GM18499 (cell line): ENCODE measurements around the gene RBM28.

ENCODE experiments used
- ATAC-seq: cut with Tn5 transposase; IDR thresholded peaks from one replicate; pipeline ENCODE4 v1.9.1; 2021; ENCODE audit warnings: moderate number of reproducible peaks; ENCODE audit not compliant: insufficient read depth, unreplicated experiment

Gene RBM28

DNA sequence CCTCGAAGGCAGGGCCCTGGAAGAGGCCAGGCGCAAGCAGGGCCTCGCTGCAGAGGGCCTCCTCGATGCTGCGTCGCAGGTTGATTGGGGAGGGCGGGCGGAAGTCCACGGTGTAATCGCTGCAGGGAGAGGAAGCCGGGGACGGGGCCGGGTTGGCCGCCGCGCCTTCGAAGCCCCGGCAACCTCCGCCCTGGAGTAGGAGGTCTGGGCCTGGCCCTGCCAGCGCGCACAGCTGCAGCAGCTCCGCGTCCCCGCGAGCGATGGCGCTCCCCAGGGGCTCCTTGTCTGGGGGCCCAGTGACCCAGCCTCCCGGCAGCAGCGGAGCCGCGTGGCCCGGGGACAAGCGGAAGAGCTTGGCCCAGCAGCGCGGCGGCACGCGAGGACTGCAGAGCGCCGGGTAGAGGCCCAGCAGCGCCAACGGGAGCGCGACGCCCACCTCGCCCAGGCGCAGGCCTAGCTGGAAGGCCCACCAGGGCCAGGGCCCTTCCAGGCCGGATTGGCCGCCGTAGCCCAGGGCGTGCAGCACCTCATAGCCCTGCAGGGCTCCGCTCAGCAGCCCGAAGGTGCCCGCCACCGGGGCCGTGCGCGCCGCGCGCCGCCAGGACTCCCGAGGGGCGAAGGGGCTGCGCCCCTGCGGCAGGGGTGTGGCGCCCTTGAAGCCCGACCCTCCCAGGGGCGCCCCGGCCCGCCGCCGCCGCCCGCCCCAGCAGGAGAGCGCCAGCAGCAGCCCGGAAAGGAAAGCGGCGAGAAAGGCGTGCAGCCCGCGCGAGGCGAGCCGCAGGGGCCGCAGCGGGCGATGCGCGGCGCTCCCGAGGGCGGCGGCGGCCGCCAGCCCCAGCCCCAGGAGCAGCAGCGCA lies 7.8 kb upstream of the RBM28 start:
- ATAC-seq: no peak

DNA sequence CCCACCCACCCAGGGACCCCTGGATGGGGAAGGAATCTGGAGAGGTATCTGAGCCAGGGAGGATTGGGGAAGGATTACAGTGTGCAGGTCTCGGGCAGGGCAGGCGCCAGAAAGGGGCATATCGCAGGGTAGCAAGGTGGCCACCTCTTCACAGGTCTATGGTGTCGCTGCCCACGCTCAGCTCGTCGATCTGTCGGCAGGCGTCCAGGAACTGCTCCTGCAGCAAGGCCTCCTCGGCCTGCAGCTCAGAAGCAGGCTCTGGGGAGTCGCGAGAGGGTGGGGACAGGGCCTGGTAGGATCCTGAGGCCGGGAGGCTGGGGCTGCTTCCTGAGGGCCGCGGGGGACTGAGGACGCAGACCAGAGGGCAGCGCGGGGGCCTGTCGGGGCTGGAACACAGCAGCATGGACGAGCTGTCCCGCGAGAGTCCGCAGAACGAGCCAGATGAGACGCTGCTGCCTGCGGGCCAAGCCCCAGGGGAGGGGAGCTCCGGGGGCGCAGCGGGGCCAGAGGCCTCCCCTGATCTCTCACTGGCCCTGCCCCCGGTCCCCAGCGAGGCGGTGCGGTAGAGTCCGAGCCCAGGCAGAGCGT lies 7.1 kb upstream of the RBM28 start:
- no peak for ATAC-seq

DNA sequence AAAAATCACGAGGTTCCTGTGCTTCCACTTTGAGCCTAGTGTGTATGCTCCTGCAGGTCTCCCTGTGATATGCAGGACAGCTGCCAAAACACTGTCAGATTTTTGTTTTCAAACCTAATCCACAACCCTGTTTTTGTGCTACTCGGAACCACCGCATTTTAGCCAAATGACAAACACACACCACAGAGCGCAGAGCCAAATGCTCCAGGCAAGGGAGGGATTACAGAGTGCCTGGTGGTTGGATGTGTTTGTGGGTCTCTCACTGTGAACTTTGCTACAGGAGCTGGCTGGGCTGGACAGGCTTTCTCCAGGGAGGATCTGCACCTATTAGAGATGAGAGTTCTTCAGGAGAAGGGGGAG lies 5.7 kb upstream of the RBM28 start:
- no peak for ATAC-seq

DNA sequence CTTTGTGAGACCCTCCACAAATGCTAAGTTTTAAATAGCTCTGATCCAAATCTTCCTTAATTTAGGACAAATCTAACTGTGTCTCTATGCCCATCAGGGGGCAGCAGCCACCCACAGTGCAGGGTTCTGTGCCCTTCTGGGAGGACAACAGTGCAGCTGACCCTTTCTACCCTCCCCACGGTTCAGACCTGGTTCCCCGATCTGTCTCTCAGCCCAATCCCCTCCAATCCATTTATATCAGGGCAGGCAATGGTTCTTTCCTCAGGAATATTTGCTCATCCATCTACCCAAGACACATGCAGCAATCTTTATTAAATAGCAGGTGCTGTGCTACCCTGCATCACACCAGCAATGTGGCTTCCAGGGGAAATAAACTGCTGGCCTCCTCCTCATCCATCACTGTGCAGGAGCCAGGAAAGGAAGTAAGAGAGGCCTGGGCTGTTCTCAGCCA lies 4.0 kb upstream of the RBM28 start:
- no peak for ATAC-seq

DNA sequence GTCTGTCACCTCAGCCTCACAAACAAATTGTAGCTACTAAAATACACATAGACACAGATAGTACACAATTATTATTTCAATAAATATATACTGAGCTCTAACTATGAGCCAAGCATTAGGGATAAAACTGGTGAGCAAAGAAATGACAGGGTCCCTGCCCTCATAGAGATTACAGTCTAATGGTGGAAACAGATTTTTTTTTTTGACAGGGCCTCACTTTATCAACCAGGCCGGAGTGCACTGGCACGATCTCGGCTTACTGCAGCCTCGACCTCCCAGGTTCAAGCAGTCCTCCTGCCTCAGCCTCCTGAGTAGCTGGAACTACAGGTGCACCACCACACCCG lies 695 bp upstream of the RBM28 start:
- no peak for ATAC-seq

GRCh38 chr7:128341733-128342132 lies 2.0 kb downstream of the RBM28 start:
- no peak for ATAC-seq

DNA sequence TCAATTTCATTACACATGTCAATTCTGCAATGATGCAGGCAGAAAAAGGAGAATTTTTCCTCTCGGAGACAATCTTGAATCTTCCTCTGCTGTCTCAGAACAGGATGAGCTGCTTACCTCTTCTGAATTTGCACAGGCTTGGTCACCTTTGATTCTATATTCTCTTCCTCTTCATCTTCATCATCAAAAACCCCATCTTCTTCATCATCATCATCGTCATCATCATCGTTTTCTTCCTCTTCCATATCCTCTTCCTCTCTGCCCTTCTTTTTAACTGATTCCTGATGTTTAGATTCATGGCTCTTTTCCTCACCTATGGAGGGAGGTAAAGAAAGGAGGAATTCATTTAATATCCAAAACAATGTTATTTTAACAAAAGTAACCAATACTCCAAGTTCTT lies 8.0 kb downstream of the RBM28 start:
- ATAC-seq: no peak

- ATAC-seq: no peak
These were observed 19.4 kb downstream of the RBM28 start for GRCh38 chr7:128324368-128324680.

- ATAC-seq: no peak
These were observed 20.0 kb downstream of the RBM28 start for GRCh38 chr7:128323459-128324367.

DNA sequence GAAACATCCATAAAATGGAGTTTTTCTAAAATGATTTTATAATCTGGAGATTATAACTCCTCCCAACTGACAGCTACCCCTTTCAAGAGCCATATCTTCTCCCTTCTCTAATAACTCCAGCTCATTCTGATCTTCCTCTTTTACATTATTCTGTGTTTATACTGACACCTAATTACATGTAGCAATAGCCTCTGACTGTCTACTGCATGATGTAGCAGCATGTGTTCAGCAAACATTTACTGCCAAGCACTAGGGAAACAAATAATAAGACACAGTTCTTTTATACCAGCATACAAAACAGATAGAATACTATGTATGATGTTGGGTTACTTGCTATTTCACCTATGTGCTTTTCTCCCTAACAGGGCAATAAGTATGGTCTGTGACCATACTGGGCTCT lies 20.7 kb downstream of the RBM28 start:
- ATAC-seq: no peak

GRCh38 chr7:128322040-128322643 lies 21.6 kb downstream of the RBM28 start:
- no peak for ATAC-seq

DNA sequence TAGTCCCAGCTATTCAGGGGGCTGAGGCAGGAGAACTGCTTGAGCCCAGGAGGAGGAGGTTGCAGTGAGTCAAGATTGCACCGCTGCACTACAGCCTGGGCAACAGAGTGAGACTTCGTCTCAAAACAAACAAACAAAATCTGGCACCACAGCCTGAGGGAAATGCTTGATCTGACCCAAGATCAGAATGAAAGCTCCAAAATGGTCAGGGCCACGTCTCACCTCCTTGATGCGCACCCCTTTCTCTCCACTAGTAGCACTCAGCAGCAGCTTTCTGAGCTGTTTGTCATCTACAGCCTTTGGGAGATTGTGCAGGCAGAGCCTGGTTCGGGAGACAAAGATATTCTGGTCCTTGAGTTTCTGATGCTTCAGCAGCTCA lies 22.7 kb downstream of the RBM28 start:
- no peak for ATAC-seq

DNA sequence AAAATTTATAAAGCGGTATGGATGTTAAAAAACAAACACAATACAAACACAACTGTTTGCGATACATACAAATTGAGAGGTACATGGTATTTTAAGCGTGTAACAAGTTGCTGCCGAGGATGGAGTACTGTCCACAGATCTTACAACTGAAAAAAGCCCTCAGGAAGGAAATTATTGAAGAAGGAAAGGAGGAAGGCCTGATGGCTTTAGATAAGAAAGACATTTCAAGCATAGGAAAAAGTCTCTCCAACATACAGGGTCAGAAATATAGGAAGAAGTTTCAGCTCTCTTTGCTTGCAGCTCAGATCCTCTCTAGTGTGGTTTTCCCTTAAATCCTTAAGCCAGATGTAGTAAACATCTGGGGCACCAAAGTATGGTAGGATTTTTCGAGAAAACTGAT lies 25.0 kb downstream of the RBM28 start:
- no peak for ATAC-seq

DNA sequence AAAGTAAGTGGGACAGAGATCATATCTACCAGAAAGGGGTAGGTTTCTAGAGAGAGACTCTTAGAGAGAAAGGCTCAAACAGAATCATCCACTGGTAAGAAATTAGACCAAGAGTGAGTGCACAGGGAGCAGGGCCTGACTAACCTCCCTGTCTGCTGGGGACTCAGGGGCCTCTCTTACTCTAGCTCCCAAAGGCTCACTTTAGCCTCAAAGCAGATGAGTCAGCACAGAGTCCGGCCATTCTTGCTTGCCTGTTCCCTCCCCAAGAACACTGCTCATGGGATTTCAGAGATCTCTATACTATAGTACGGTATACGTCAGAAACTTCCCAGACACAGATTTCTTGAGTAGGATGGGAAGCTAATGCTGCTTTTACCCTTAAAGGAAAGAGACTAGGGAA lies 32.7 kb downstream of the RBM28 start:
- ATAC-seq: no peak

GRCh38 chr7:128310499-128310898 lies 33.2 kb downstream of the RBM28 start:
- ATAC-seq: no peak

DNA sequence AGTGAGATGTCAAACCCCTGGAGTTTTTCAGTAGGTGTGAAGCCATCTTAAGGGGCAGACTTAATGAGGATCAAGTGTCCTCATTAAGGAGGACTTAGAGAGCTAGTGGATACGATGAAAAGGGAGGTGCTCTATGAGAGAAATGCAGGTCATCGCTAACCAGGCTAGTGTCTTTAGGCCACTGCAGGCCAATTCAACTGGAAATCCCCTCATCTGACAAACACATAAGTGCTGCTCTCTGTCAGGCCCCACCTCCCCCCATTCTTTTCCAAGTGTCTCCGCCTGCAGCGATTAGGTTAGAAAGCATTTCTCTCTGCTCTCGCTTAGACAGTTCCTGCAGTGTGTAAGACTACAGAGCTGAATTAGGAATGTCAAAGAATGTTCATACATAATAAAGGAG lies 33.7 kb downstream of the RBM28 start:
- ATAC-seq: no peak

GRCh38 chr7:128309124-128309523 lies 34.6 kb downstream of the RBM28 start:
- no peak for ATAC-seq

DNA sequence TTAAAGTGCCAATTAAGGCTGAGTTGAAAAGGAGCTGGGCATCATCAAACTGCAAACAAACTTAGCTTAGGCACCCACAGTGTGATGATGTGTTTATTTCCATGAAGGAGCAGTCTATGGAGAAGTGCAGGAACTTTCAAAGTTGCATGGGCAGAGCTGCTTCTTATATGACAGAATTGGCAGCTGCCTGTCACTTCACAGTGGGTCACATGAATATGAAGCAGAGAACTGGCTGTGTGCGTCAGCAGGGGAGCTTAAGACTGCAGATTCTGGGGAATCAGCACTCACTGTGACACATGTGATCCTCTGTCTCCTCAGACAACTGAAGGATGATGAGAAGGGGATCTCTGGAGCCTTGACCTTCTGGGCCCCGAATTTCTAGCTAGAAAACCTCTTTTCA lies 36.6 kb downstream of the RBM28 start:
- ATAC-seq: no peak

- ATAC-seq: no peak
These were observed 39.5 kb downstream of the RBM28 start for GRCh38 chr7:128304212-128304611.

GRCh38 chr7:128303643-128304042 lies 40.1 kb downstream of the RBM28 start:
- ATAC-seq: no peak

DNA sequence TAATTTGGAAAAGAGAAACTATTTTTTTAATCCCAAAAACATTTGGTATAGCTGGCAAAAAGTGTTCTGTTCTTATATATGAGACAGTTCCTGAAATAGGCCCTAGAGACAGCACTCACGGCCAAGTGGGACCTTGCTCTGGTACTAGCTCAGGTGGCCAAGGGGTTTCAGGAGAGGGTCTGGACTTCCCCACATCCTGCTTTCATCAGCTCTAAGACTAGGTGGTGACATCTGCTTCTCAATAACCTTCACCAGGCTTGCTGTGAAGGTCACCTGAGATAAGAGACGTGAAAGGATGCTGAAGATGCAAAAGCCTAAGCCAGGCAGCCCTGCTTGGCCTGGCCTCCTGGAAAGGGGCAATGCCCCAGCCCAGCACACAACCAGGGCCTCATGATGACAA lies 40.6 kb downstream of the RBM28 start:
- no peak for ATAC-seq
